G401 (cell line): ENCODE data around the gene CACNB3. TPM values are rescaled to one million over a fixed set of nuclear protein-coding genes. Genes with fewer than 3 reads are reported as not detected.
A peak's percentile ranks its signal among the peaks of the same experiment; 100 is the strongest.

Source experiments
- DNase-seq: peaks from one replicate; pipeline ENCODE4 v3.0.0-alpha.2; 2015; ENCODE audit warnings: low spot score
- in situ Hi-C: cut with HindIII; loops from 2 replicates; pipeline ENCODE4 v1.10.0; 2016; ENCODE audit warnings: low sequenced_read_pairs, mixed read lengths
- total RNA-seq: library from RNA; depleted of rRNA; stranded (reverse); fragments of >200 nt; shearing (Covaris generic); gene quantifications from 2 replicates; pipeline ENCODE4 v1.2.3, GENCODE V29; 2014

The CACNB3 gene
- total RNA-seq, 1 experiment from 2014 or later, result 2.9 TPM

- in situ Hi-C loops, result no loop called here
- DNase-seq, result peak; percentile 22
Measured at GRCh38 chr12:48787791-48788523, 30.3 kb upstream of the CACNB3 start.

- in situ Hi-C loops, result no loop called here
Measured at GRCh38 chr12:48788524-48788853, 29.8 kb upstream of the CACNB3 start.

GRCh38 chr12:48788854-48789775, 29.2 kb upstream of the CACNB3 start, which contains the start of gene ADCY6:
Gene ADCY6 (minus strand): TSS chr12:48789089. CDS start chr12:48783434, 5,655 bp downstream.
- in situ Hi-C loops, result no loop called here

More at GRCh38 chr12:48788524-48788853, 29.8 kb upstream of the CACNB3 start:
- no peak for DNase-seq

GRCh38 chr12:48789858-48790326, 28.4 kb upstream of the CACNB3 start:
- in situ Hi-C loops, result no loop called here
- DNase-seq, result peak; percentile 31

More at GRCh38 chr12:48788854-48789775, 29.2 kb upstream of the CACNB3 start, which contains the start of gene ADCY6:
- peak; percentile 84 for DNase-seq

GRCh38 chr12:48793696-48794095, 24.6 kb upstream of the CACNB3 start:
- no peak for DNase-seq
- in situ Hi-C loops, result no loop called here

GRCh38 chr12:48794870-48795269, 23.4 kb upstream of the CACNB3 start:
- in situ Hi-C loops, result no loop called here
- no peak for DNase-seq

GRCh38 chr12:48795550-48796455, 22.5 kb upstream of the CACNB3 start:
- in situ Hi-C loops, result no loop called here
- peak; percentile 85 for DNase-seq

- DNase-seq, result no peak
- in situ Hi-C loops, result no loop called here
Measured at GRCh38 chr12:48796976-48797375, 21.3 kb upstream of the CACNB3 start.

GRCh38 chr12:48800457-48800856, 17.8 kb upstream of the CACNB3 start:
- no peak for DNase-seq
- in situ Hi-C loops, result no loop called here

- in situ Hi-C loops, result no loop called here
- DNase-seq, result no peak
Measured at GRCh38 chr12:48800971-48801370, 17.3 kb upstream of the CACNB3 start.

- no peak for DNase-seq
- in situ Hi-C loops, result no loop called here
Measured at GRCh38 chr12:48803675-48804074, 14.6 kb upstream of the CACNB3 start.

- no peak for DNase-seq
- in situ Hi-C loops, result no loop called here
Measured at GRCh38 chr12:48807981-48808380, 10.3 kb upstream of the CACNB3 start.

- in situ Hi-C loops, result no loop called here
- DNase-seq, result no peak
Measured at GRCh38 chr12:48810903-48811431, 7.3 kb upstream of the CACNB3 start.

GRCh38 chr12:48811437-48812090, 6.7 kb upstream of the CACNB3 start:
- in situ Hi-C loops, result no loop called here
- DNase-seq, result no peak

GRCh38 chr12:48812389-48812788, 5.9 kb upstream of the CACNB3 start:
- no peak for DNase-seq
- in situ Hi-C loops, result no loop called here

- peak; percentile 41 for DNase-seq
- in situ Hi-C loops, result no loop called here
Measured at GRCh38 chr12:48813465-48814261, 4.6 kb upstream of the CACNB3 start.

GRCh38 chr12:48814262-48815125, 3.8 kb upstream of the CACNB3 start:
- peak; percentile 47 for DNase-seq
- in situ Hi-C loops, result no loop called here
